ENCODE measurements around the gene USP25.

DNA sequence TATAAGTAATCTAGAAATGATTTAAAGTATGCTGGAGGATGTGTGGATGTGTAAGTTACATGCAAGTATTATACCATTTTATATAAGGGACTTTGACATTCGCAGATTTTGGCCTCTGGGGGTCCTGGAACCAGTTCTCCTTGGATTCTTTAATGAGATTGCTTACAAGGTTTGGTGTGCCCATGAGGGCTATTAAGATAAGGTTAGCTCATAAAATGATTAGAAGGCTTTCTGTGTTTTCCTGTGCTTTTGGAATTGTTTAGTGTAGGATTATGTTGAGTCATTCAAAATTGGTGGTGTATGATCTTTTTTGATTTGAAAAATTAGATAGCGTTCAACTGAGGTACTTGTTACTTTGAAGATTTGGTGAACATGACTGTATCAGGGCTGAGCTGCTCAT is 5.6 kb downstream of the USP25 start:
- TF ChIP-seq POLR2A (IDR thresholded peaks at IDR 0.05), result no peak
- TF ChIP-seq, protein P1, sequence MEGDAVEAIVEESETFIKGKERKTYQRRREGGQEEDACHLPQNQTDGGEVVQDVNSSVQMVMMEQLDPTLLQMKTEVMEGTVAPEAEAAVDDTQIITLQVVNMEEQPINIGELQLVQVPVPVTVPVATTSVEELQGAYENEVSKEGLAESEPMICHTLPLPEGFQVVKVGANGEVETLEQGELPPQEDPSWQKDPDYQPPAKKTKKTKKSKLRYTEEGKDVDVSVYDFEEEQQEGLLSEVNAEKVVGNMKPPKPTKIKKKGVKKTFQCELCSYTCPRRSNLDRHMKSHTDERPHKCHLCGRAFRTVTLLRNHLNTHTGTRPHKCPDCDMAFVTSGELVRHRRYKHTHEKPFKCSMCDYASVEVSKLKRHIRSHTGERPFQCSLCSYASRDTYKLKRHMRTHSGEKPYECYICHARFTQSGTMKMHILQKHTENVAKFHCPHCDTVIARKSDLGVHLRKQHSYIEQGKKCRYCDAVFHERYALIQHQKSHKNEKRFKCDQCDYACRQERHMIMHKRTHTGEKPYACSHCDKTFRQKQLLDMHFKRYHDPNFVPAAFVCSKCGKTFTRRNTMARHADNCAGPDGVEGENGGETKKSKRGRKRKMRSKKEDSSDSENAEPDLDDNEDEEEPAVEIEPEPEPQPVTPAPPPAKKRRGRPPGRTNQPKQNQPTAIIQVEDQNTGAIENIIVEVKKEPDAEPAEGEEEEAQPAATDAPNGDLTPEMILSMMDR (IDR thresholded peaks at IDR 0.05), result no peak
